Measurements from ENCODE around the gene HEPH. TPM values are rescaled to one million over a fixed set of nuclear protein-coding genes. Genes with fewer than 3 reads are reported as not detected.
"Not testable (repeated sequence)": the region's sequence is repeated elsewhere in the genome, so short reads cannot be mapped to it uniquely, and the experiment has no call there.

The HEPH gene
- total RNA-seq = 100 to 1,000 TPM in 3 of 4 donors, 10 to 100 TPM in 1; 65.2 to 249 (median 231) TPM

- Histone ChIP-seq H3K4me1 (no peaks in the 10 kb centered on the region), H3K4me3 (peak within 1 kb of the TSS in 3 of 4 donors; percentile 14 to 53 (median 51)), H3K9me3 (no peaks in the 10 kb centered on the region), H3K27ac (peak within 1 kb of the TSS in 3 of 4 donors; percentile 46 to 89 (median 77)), H3K36me3 (no peaks in the 10 kb centered on the region), H3K27me3 (no peaks in the 10 kb centered on the region)
- DNase-seq = no peak
- TF ChIP-seq CTCF (IDR thresholded peaks at IDR 0.05) (no peak), POLR2A (IDR thresholded peaks at IDR 0.05) (peak; percentile 28 to 43)
These were observed at the start of gene HEPH for GRCh38 chrX:66163849-66164411. TSS of gene HEPH (plus strand) at chrX:66164247. CDS start at chrX:66170571, 6,324 bp downstream.

GRCh38 chrX:66118722-66119121 lies 45.3 kb upstream of the HEPH start:
- H3K27me3 ChIP-seq, H3K9me3 ChIP-seq, H3K27ac ChIP-seq, H3K4me1 ChIP-seq, H3K4me3 ChIP-seq, DNase-seq, H3K36me3 ChIP-seq: not testable (repeated sequence)

GRCh38 chrX:66121354-66121753 lies 42.7 kb upstream of the HEPH start:
- not testable (repeated sequence) for H3K27me3 ChIP-seq, DNase-seq, H3K4me1 ChIP-seq, H3K36me3 ChIP-seq, H3K4me3 ChIP-seq, H3K9me3 ChIP-seq, H3K27ac ChIP-seq

- H3K9me3 ChIP-seq = no peaks in the 10 kb centered on the region
- no peaks in the 10 kb centered on the region for H3K27me3 ChIP-seq
- TF ChIP-seq POLR2A (IDR thresholded peaks at IDR 0.05) (no peak), CTCF (IDR thresholded peaks at IDR 0.05) (no peak)
- no peak for DNase-seq
- no peaks in the 10 kb centered on the region for H3K4me1 ChIP-seq
- H3K36me3 ChIP-seq = no peaks in the 10 kb centered on the region
- no peak overlapping the region for H3K4me3 ChIP-seq
- no peak overlapping the region for H3K27ac ChIP-seq
These were observed 37.4 kb upstream of the HEPH start for GRCh38 chrX:66126662-66127061.

- TF ChIP-seq CTCF (IDR thresholded peaks at IDR 0.05) (no peak), POLR2A (IDR thresholded peaks at IDR 0.05) (no peak)
- Histone ChIP-seq H3K4me1 (no peaks in the 10 kb centered on the region), H3K4me3 (no peak overlapping the region), H3K9me3 (no peaks in the 10 kb centered on the region), H3K27ac (no peak overlapping the region), H3K27me3 (no peaks in the 10 kb centered on the region), H3K36me3 (no peaks in the 10 kb centered on the region)
- no peak for DNase-seq
These were observed 33.6 kb upstream of the HEPH start for GRCh38 chrX:66130469-66130868.

- DNase-seq, H3K27ac ChIP-seq, H3K4me3 ChIP-seq, H3K36me3 ChIP-seq, H3K27me3 ChIP-seq, H3K4me1 ChIP-seq, H3K9me3 ChIP-seq: not testable (repeated sequence)
These were observed 28.8 kb upstream of the HEPH start for GRCh38 chrX:66135284-66135683.

GRCh38 chrX:66142351-66142750 lies 21.7 kb upstream of the HEPH start:
- no peak for DNase-seq
- no peak for TF ChIP-seq CTCF (IDR thresholded peaks at IDR 0.05)
- TF ChIP-seq POLR2A (IDR thresholded peaks at IDR 0.05) = no peak
- no peaks in the 10 kb centered on the region for H3K27me3 ChIP-seq

More at GRCh38 chrX:66142351-66142750, 21.7 kb upstream of the HEPH start:
- Histone ChIP-seq H3K27ac (no peak overlapping the region), H3K36me3 (no peaks in the 10 kb centered on the region), H3K4me3 (no peak overlapping the region), H3K9me3 (no peaks in the 10 kb centered on the region), H3K4me1 (no peaks in the 10 kb centered on the region)
